Stimulated activated CD4-positive, alpha-beta T cell treated with anti-CD3 and anti-CD28 coated beads, Interleukin-4, amount 100 ng/mL, for 48 hours (primary cell): ENCODE measurements around the gene ZNF512B.
"Not testable (repeated sequence)": the region's sequence is repeated elsewhere in the genome, so short reads cannot be mapped to it uniquely, and the experiment has no call there.

Experiments used
- DNase-seq, 2 donors: peaks; one replicate each; pipeline ENCODE4 v3.0.0-alpha.2; 2020; ENCODE audit warnings: low read depth in 2 of 2

Gene ZNF512B

DNA sequence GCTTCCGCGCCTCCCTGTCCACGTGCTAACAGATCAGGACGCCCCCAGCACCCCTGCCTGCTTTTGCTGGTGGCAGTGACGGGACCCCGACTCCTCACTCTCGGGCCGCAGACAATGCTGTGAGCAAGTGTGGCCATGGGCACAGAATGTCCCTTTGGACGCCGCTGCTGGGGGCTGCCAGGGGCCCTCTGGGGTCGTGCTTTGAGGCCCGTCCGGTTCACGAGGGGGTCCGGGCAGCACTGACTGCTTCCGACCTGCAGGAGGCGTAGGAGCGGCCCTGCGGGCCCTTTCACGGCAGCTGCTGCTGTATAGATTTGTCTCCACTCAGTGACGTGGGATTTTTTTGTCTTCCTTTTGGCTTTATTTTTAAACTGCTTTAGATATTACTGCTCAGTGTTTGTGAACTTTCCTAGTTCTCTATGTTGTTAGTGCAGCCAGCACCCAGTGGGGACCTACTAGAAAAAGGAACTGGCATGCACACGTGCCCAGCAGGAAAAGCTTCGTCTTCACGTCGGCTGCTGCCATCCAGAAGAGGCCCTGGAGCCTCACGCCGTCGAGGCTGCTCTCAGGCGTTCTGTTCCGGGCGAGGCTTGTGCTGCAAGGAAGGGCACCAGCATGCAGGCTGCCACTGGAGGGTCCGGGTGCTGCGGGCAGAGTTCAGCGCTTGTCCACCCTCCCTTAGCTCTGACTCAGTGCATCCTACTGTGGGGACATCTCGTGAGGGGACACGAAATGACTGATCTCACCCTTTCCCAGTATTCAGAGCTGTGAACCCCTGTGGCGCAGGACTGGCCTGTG lies 35.3 kb downstream of the ZNF512B start:
- no peak for DNase-seq

DNA sequence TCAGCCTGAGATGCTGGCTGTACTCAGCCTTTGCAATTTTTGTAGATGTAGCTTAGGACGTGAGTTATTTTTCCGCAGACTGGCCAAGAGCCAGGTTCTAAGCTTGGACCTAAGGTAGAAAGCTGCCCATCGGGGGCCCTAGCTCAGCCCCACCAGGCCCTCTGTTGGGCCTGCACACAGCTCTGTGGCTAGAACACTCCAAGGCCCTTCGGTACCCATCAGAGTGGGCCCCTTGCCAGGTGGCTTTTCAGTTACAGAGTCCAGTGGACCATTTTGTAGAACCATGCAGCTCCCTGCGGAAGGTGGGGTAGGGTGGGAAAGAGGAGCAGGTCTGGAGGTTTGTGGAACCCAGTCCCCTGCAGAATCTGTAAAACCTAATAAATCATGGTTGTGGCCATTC lies 36.1 kb downstream of the ZNF512B start:
- DNase-seq: no peak

DNA sequence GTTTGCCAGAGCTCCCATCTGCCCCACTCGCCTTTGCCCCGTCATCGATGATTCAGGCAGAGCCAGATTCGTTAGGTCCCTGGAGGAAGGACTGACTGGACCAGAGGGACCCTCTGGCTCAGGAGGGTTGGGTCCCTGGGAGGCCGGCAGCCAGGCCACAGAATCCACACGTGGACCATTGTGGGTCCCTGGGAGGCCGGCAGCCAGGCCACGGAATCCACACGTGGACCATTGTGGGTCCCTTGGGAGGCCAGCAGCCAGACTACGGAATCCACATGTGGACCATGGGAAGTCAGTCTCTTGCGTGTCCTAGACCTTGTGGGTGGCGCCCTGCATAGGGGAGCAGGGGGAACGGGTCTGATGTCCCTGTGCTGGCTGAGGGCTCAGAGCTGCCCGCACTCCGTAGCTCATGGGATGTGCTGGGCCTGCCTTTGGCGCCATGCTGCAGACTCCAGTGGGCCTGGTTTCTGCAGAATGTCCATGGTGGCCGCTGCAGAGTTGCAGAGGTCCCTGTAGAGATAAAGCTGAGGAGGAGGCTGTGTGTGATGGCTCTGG lies 37.0 kb downstream of the ZNF512B start:
- no peak for DNase-seq

DNA sequence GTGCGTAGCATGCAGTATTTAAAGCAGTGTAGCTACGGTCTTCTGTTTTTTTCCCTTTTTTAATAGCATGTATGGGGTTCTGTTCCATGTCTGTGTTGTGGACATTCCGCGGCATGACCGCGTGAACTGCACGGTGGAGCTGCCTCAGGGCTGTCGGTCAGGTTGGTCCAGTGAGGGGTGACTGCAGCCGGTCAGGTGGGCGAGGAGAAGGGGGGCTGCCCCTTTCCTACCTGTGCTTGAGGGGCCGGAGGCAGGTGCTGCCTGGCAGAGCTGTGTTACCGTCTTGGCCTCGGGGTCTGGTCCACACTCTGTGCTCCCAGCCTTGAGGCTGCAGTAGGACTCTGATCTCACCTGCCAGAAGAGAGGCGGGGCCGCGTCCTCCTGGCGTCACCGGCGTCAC lies 38.0 kb downstream of the ZNF512B start:
- DNase-seq: no peak

DNA sequence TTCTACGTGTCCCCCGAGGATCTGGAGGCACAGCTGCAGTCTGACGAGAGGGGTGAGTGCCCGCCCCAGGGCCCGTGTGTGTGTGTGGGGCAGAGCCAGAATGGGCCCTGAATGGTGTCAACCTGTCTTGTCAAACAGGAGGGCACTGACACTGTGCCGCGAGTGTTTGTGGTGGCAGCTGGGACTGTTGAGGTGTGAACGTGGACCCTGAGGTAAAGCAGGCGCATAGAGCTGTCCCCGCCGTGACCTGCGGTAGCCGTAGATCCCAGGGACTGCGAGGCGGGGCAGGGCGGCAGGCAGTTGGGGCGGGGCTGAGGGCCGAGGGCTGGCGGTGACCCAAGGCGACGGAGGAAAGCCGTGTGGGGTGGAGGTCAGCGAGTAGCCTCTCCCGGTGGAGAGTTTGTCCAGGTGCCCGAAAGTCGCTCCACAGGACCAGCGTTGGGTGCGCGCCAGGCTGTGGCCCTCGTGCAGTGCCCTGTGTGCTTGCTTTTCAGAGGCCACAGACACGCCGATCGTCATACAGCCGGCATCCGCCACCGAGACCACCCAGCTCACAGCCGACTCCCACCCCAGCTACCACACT lies 38.7 kb downstream of the ZNF512B start:
- no peak for DNase-seq

DNA sequence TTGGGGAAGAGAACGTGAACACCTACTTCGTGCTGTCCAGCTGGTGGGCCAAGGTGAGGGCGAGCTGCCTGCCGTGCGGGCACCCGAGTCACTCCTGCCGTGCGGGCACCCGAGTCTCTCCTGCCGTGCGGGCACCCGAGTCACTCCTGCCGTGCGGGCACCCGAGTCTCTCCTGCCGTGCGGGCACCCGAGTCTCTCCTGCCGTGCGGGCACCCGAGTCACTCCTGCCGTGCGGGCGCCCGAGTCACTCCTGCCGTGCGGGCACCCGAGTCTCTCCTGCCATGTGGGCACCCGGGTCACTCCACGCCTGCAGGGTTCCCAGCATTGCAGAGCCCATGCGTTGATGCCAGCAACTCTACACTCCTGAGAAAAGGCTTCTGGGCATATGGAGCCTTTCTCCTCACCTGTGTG lies 40.3 kb downstream of the ZNF512B start:
- not testable (repeated sequence) for DNase-seq

DNA sequence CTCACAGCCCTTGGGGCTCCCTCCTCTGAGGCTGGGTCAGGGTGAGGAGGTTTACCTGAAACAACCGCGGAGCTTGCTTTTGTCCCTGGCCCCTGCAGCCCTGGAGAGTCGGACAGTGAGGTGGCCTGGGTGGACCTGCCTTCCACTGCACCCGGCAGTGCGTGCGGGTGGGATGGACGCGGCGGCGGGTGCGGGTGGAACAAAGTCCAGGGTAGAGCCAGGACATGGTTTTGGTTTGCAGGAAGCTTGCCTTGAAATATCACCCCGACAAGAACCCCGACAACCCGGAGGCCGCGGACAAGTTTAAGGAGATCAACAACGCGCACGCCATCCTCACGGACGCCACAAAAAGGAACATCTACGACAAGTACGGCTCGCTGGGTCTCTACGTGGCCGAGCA lies 40.7 kb downstream of the ZNF512B start:
- no peak for DNase-seq

DNA sequence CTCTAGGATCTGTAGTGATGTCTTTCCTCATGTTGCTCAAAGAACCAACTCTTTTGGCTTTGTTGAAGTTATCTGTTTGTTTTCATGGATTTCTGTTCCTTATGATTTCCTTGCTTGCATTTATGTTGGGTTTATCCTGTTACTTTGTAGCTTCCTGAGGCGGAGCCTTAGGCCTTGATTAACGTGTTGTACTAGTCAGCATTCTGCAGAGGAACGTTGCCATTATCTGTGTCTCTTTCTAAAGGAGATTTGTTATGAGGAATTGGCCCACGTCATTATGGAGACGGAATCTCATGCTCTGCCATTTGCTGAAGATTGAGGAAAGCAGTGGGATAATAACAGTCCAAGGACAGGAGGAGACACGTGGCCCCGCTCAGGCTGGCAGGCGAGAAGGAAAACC lies 43.4 kb downstream of the ZNF512B start:
- no peak for DNase-seq

DNA sequence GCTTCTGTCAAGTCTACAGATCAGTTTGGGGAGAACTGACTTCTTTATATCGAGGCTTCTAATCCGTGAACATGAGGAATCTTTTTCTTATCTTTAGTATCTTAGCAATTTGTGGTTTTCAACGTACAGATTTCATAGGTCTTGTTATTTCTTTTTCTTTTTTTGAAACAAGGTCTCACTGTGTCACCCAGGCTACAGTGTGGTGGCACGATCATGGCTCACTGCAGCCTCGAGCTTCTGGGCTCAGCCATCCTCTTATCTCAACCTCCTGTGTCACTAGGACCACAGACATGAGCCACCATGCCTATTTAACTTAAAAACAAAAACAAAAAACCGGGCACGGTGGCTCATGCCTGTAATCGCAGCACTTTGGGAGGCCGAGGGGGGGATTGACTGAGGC lies 45.5 kb downstream of the ZNF512B start:
- DNase-seq: no peak

DNA sequence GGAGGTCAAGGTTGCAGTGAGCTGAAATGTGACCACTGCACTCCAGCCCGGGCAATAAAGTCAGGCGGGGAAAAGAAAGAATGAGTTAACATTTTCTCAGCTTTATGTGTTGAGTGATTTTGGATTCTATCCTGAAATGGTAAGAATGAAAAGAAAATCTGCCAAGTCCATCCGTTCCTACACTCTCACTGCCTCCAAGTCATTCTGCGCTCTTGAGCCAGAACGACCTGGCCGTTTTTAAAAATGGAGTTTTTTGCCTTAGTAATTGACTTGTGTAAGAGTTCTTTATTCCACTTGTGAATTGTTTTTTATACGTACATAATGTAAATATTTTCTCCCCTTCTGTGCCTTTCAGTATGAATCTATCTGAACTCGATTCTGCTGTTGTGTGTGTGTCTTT lies 46.1 kb downstream of the ZNF512B start:
- DNase-seq: no peak

DNA sequence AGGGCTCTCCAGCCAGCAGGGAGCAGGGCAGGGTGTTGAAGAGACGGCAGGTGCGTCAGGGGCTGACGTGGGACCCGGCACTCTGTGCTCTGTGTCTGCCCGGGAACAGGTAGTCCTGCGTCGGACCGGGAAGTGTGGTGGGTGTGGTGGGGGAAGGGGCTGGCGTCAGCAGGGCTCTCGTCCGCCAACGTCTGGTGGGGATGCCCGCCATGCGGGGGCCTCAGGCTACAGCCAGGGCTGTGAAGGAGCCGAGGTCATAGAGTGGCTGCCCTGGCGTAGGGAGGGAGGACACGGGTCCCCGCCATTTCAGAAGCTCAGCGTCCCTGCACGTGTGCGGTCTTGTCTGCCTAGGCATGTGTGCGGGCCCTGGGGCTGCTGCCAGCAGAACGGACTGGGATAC lies 49.5 kb downstream of the ZNF512B start:
- no peak for DNase-seq

DNA sequence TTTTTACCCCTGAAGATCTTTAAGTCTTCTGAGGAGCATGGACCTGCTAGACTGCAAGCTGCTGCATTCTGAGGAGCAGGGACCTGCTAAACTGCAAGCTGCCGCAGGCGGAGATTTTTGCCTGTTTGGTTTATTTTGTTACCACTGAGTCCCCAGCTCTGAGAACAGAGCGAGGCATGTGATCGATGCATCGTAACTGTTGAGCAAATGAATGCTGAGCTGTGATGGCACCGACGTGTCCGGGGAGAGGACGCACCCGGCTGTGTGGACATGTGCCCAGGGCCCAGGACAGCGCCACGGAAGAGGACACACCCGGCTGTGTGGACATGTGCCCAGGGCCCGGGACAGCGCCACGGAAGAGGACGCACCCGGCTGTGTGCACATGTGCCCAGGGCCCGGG lies 50.6 kb downstream of the ZNF512B start:
- no peak for DNase-seq

DNA sequence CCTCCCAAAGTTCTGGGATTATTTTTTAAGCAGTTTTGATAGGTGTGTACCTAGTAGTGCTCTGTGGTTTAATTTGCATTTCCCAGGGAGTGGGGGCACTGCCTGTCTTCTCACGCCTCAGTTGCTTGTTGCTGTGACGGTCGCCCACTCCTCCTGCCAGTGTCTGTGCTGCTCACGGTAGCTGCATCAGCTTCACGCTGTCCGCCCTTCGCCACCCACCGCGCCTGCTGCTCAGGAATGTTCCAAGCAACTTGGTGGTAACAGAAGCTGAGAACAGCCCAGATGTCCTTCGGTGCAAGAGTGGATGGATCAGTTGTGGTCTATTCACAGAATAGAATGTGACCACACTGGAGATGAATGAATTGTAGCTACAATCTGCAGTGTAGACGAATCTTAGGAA lies 51.9 kb downstream of the ZNF512B start:
- no peak for DNase-seq

DNA sequence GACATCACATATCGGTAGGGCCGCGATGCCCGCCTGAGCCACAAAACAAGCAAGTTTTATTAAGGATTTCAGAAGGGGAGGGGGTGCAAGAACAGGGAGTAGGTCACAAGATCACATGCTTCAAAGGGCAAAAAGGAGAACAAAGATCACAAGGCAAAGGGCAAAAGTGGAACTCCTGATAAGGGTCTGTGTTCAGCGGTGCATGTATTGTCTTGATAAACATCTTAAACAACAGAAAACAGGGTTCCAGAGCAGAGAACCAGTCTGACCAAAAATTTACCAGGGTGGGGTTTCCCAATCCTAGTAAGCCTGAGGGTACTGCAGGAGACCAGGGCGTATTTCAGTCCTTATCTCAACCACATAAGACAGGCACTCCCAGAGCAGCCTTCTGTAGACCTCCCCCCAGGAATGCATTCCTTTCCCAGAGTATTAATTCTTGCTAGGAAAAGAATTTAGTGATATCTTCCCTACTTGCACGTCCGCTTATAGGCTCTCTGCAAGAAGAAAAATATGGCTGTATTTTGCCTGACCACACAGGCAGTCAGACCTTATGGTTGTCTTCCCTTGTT lies 53.3 kb downstream of the ZNF512B start:
- DNase-seq: not testable (repeated sequence)

DNA sequence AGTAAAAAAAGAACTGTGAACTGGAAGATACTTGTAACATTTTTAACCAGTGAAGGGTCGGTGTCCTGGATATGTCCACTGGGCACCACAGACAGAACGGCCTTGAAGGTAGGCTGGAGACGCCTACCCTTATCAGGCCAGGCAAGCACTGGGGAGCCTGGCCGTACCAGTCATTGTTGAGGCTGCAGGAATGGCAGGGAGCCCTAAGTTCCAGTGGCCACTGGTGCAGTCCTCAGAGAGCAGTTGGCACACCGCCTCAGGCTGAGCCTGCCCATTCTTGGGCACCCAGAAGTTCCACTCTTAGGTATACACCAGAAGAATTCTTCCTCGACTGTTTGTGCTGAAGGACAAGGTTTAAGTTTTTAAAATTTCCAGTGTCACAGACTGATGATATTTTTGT lies 54.3 kb downstream of the ZNF512B start:
- no peak for DNase-seq

DNA sequence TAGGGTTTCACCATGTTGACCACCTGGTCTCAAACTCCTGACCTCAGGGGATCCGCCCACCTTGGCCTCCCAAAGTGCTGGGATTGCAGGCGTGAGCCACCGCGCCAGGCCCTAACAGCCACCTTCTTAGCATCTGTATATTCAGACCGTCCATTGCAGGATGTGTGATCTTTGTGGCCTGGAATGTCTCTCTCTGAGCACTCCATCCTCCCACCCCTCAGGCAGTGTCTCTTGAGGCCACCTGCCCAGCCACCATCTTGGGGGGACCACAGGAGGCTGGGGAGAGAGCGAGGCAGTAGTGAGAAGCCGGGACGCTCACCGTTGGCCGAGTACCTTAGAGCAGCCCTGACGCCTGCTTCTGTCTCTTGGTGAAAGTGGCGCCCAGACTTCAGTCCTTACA lies 56.0 kb downstream of the ZNF512B start:
- DNase-seq: no peak

DNA sequence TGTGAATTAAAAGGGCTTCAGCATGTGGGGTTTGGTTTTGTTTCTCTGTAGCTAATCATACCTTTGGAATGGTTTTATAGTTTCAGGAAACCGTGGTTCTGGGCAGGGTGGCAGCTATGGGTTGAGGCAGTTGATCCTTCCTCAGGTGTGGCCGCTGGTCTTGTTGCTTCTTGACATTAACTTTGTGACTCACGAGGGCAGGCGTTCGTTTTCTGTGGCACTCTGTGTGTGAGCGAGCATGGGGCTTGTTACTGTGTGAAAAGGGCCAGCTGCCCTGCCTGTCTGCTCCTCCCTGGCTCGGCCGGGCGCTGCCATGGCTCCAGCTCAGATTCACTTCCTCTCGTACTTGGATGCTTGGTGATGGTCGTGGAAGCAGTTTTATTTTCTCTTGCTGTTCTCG lies 58.6 kb downstream of the ZNF512B start:
- DNase-seq: no peak

DNA sequence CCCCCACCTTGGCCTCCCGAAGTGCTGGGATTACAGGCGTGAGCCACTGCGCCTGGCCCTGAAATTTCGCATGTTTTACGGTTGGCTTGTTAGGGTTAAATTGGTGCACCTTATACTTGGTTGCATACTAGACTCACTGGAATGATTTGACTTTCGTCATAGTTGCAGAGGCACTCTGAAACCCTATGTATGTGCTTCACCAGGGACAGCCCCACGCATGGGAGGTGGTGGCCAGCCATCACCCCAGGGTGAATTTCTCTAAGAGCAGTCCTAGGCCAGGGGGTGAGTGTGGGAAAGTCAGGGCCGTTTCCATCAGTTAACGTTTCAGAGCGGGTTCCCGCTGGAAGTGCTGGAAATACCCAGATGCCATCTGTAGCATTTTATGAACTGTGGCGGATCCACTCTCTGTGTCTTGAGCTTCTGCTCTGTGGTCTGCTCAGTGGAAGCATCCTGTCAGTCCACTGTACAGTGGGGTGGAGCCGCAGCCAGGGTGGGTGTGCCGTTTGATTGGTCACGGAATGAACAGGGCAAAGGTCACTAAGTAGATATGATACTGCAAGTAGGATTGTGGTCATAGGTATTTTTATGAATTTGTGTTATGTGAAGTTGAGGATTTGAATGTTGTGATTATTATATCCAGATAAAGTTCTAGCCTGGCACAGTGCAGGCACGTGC lies 61.6 kb downstream of the ZNF512B start:
- no peak for DNase-seq
